ENCODE data around the gene ACP7. TPM values are rescaled to one million over a fixed set of nuclear protein-coding genes. Genes with fewer than 3 reads are reported as not detected.

The ACP7 gene
- total and polyA plus RNA-seq, 2 of the 4 experiments (the other 2 are of a cell fraction) = not detected

- Histone ChIP-seq H3K9me1 (ENCODE audit: insufficient read depth, low read length) (peaks cover 11% of the 10 kb centered on the region; the same call in 1 of the 2 replicates), H3K79me1 (ENCODE audit: low read depth in 1 of 2, low read length in 2 of 2) (peaks cover 41 to 86% of the 10 kb centered on the region in 2 experiments), H3K4me1 (ENCODE audit: control insufficient read depth, insufficient read depth, low read length) (peaks cover 11% of the 10 kb centered on the region; the same call in 1 of the 2 replicates), H3K27ac (ENCODE audit: insufficient read depth, low read length) (no peak overlapping the region), H3K27me3 (ENCODE audit: control insufficient read depth, insufficient read depth, low read length) (no peaks in the 10 kb centered on the region), H3K4me2 (ENCODE audit: low read depth, low read length) (no peak overlapping the region), H2AFZ (replicated peaks; ENCODE audit: low read length, poor library complexity) (peak overlapping the region; percentile 14), H4K8ac (ENCODE audit: low read depth in 2 of 2, low read length in 2 of 2) (no peak overlapping the region), H3K18ac (ENCODE audit: low read depth, low read length) (no peak overlapping the region), H3K9ac (ENCODE audit: low read depth, low read length) (no peak overlapping the region), H2AK5ac (ENCODE audit: low read depth, low read length) (no peak overlapping the region), H3K56ac (ENCODE audit: extremely low read depth, insufficient read depth, low read length) (no peak overlapping the region), H4K91ac (ENCODE audit: insufficient read depth, low read depth, low read length) (no peak overlapping the region), H4K20me1 (ENCODE audit: insufficient read depth, low read length) (peaks cover 59% of the 10 kb centered on the region), H2AK9ac (replicated peaks; ENCODE audit: low read depth, low read length, poor library complexity) (peak overlapping the region; percentile 60), H3K4ac (ENCODE audit: low read depth, low read length) (no peak overlapping the region), H3K23ac (ENCODE audit: low read depth, low read length) (no peak overlapping the region), H3K14ac (replicated peaks; ENCODE audit: low read depth, low read length) (no peak overlapping the region), H2BK15ac (ENCODE audit: low read depth, low read length) (no peak overlapping the region), H3K9me3 (ENCODE audit: control insufficient read depth, insufficient read depth, low read length) (no peaks in the 10 kb centered on the region), H3K36me3 (ENCODE audit: control insufficient read depth, insufficient read depth, low read length) (no peaks in the 10 kb centered on the region), H2BK20ac (ENCODE audit: low read depth, low read length) (no peak overlapping the region), H3K4me3 (ENCODE audit: insufficient read depth, low read depth, low read length) (no peak overlapping the region), H4K5ac (ENCODE audit: low read depth, low read length) (no peak overlapping the region), H2BK120ac (ENCODE audit: low read depth, low read length) (no peak overlapping the region), H2BK5ac (ENCODE audit: low read depth, low read length, poor library complexity, severe bottlenecking) (no peak overlapping the region)
- ChIA-PET CTCF (interaction anchor here (0.6 to 0.9 kb wide), 2 partner anchors 10 to 1002 kb away, joined by 3 to 7 read pairs; no protein-coding TSS in a partner anchor), POLR2A (ENCODE audit: unreplicated experiment) (no interaction called here)
- intact Hi-C loops (cut with micrococcal nuclease) = no loop called here
- no peak for ATAC-seq (ENCODE audit: low read depth)
- dilution Hi-C loops (cut with HindIII; ENCODE audit: low sequenced_read_pairs, unreplicated experiment) = no loop called here
- BruUV-seq (replicated peaks) = no TSS peak
- WGBS, 2 experiments (ENCODE audit: extremely low coverage in 2 of 2, insufficient read length in 1 of 2) = 95% methylated on average over 4 of the region's 20 CpGs; no CpG with 5 or more reads in 1 of the 2 experiments
- in situ Hi-C loops (cut with MboI; ENCODE audit: low sequenced_read_pairs) = no loop called here
- TF ChIP-seq NFE2L2 (IDR thresholded peaks at IDR 0.05; ENCODE audit: low read depth, low read length) (no peak), RFX5 (IDR thresholded peaks at IDR 0.05; ENCODE audit: low read depth, low read length) (no peak), MAFK (IDR thresholded peaks at IDR 0.05; ENCODE audit: low read depth, low read length) (no peak), CHD1 (IDR thresholded peaks at IDR 0.05; ENCODE audit: low read depth, low read length) (no peak), POLR2A (IDR thresholded peaks at IDR 0.05; ENCODE audit: low read depth, low read length) (no peak), FOS (IDR thresholded peaks at IDR 0.05; ENCODE audit: low read depth, low read length) (no peak)
- no peak for DNase-seq
These were observed 54.3 kb downstream of the ACP7 start for GRCh38 chr19:39138221-39139211.
